HG02885 (cell line): Measurements from ENCODE around the gene KAT2B.
A peak's percentile ranks its signal among the peaks of the same experiment; 100 is the strongest.

Source experiments
- ATAC-seq: cut with Tn5 transposase; IDR thresholded peaks from one replicate; pipeline ENCODE4 v1.9.1; 2021; ENCODE audit warnings: mild to moderate bottlenecking; ENCODE audit not compliant: unreplicated experiment, poor library complexity

Gene KAT2B

DNA sequence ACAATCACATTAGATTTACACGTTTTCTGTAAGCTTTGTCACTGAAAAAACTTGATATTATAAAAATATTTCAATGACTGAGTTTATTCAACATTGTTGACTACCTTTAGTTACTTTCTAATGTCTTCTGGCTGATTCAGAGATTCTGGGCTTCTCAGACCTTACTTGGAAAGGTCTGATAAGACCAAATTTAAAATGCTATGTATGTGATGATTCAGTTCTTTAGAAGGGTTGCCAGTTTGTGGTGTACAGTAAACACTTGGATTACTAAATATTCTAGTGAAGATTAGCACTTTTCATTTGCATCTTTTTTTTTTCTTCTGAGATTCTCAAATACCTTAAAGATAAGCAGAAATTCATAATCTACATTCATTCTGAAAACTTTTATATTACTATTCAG, 96.0 kb downstream of the KAT2B start:
- no peak for ATAC-seq

GRCh38 chr3:20137647-20138046, 97.4 kb downstream of the KAT2B start:
- ATAC-seq, result no peak

DNA sequence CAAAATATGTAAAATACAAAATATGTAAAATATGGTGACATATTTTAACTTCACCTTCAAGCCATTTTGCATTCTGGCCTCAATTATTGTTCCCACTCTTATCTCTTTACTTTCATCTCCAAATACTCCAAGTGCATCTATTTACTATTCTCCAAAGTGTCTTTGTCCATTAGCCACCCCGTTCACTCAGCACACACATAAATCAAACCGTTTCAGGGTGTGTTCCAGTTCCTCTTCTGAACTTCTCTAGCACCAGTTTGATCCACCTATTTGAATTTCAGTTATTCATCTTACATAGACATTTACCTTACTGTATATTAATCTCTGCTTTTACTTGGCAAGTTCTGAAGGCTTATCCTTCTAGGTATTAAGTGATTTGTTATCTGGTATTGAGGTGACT, 100.6 kb downstream of the KAT2B start:
- no peak for ATAC-seq

DNA sequence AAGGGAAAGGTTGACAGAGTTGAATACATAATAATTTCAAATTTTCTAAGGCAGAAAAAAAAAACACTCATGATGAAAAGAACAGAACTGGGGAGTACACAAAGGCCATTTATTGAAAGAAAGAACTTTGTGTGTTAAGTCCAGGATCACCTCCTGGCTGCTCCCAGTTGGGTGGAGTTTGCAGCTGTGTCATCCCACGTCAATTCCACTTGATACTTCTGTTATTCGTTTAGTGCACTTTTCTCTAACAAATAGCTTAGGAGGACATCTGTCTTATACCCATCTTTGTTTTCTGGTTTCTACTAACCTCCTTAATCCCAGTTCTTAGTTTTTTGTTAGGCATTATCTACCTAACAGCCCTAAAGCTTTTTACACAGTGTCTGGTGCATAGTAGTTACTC, 101.1 kb downstream of the KAT2B start:
- no peak for ATAC-seq

DNA sequence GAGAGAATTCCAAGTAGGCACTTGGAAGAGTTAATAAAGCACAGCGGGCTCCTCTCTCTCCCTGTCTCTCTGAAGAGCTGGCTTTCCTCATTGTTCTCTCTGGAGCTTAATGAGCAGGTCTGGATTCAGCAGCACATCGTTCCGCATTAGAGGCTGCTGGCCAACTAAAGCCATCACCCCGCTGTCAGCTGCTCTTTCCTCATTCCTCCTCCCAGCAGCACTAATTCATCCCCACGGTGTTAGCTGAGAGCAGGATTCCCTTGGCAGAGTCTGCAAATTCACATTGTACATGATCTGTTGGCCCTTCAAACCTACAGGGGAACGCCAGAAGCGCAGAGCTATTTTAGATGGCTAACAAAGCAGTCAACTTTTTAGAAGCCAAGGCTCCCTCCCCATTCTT, 101.6 kb downstream of the KAT2B start:
- ATAC-seq, result no peak

- no peak for ATAC-seq
Observed at GRCh38 chr3:20142517-20142916, 102.3 kb downstream of the KAT2B start.

- ATAC-seq, result no peak
Observed at GRCh38 chr3:20143519-20143918, 103.3 kb downstream of the KAT2B start.

DNA sequence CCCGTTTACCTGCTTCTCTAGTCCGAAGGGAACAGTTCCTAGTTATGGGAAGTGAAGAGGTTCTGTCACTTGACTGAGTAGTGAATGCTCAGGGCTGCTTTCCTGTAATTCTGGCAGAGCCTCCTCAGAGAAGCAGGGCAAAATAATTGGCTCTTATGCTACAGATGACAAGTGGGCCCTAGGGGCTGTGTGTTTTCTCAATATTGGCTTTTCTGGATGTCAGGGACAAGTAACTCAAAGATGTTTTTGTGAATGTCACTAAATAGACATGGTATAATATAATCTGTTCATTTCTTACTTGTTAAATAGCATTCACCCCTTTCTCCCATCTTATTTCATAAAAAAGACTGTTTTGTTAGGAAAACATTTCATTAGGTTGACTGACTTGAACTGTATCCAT, 105.6 kb downstream of the KAT2B start:
- ATAC-seq, result no peak

GRCh38 chr3:20146301-20146700, 106.1 kb downstream of the KAT2B start:
- ATAC-seq, result no peak

DNA sequence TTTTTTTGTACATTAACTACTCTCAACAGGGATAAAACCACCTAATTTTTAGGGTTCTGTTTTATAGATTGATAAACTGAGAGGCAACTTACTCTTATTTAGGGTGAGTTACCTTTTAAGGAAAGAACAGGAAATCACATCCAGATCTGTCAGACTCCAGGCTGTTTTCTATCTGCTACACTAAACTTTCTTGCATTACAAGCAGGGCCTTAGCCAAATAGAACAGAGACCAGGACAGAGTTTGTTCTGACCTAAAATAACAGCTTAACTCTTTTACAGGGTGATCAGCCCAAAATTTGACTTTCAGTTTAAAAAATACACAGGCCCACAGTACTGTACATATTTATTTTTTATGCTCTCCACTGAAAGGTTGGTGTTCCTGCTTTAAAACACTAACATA, 107.1 kb downstream of the KAT2B start:
- ATAC-seq, result no peak

DNA sequence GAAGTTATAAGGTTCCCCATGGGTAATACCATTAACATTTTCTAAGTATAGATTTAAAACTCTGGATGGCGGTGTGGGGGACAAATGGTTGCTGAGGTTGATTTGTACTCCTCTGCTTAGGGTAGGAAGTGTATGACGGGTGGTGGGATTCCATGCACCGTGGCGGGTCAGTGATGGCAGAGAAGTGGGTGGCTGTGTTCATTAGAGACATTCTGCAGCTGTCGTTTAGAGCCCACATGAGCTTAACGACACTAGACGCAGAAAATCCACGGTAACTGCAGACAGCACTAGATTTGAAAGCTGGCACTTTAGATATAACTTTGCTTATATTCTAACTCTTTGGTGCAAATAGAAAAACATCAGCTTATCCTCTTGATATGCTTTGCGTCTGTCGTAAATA, 108.2 kb downstream of the KAT2B start:
- no peak for ATAC-seq

- ATAC-seq, result no peak
Observed at GRCh38 chr3:20154078-20154477, 113.8 kb downstream of the KAT2B start.

DNA sequence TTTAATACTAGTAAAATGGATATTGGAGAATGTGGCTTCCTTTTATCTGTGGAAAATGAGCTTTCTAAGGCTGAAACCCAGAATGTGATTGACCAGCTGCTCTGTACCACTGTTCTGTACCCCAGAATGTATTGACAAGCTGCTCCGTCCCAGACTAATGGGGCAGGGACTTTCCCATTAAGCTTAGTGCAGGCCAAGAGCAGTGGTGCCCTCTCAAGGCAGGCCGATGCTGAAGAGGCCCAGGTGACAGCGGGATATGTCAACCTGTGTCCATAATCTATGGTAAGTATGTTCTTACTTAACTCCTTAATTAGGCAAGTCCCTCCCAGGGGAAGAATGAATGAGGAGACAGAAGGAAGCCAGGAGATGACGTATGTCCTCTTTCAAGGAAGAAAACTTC, 114.7 kb downstream of the KAT2B start:
- ATAC-seq, result peak; percentile 80

- ATAC-seq, result no peak
Observed at GRCh38 chr3:20160230-20160629, 120.0 kb downstream of the KAT2B start.

DNA sequence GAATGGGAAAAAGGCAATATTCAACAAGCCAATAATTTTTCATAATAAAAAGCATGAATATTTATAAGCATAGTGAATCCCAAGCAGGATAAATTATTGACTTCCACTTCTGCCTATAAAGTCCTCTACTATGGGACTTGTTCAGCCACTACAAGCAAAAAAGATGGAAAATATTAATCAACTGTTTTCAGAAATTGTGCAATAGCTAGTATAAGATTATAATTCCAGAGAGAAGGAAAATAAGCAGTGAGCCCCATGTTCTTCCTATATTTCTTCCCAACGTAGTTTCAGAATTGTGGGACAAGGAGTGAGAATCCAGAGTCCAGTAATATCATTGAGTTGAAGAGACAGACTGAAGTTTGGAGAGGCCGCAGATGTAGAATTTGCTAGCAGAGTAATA, 121.5 kb downstream of the KAT2B start:
- ATAC-seq, result no peak

DNA sequence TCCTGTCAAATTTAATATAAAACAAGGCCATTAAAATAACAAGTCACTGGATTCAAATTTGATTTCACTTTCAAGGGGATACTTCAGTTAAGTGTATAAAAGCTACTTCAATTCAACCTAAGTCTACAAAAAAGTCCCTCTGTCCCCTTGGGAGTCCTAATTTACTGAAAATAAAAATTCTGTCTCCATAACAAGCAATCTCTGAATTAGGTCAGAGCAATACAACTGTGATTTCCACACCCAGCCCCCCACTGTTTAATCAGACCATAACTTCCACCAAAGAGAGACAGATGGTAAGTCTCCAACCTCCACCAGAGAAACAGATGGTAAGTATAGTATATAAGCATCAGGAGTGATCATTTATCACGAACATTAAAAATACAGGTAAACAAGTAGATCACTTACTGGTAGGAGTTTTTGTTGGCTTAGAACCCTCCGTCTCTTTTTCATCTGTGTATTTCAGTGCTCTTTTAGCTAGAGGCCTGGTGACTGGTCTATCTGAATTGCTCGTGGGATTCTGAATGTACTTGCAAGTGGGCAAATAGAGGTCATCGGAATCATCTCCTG, 133.7 kb downstream of the KAT2B start:
- no peak for ATAC-seq

GRCh38 chr3:20181276-20181675, 141.0 kb downstream of the KAT2B start:
- ATAC-seq, result no peak

GRCh38 chr3:20182206-20182605, 142.0 kb downstream of the KAT2B start:
- ATAC-seq, result no peak

GRCh38 chr3:20185331-20185678, 145.1 kb downstream of the KAT2B start:
- ATAC-seq, result peak; percentile 12

DNA sequence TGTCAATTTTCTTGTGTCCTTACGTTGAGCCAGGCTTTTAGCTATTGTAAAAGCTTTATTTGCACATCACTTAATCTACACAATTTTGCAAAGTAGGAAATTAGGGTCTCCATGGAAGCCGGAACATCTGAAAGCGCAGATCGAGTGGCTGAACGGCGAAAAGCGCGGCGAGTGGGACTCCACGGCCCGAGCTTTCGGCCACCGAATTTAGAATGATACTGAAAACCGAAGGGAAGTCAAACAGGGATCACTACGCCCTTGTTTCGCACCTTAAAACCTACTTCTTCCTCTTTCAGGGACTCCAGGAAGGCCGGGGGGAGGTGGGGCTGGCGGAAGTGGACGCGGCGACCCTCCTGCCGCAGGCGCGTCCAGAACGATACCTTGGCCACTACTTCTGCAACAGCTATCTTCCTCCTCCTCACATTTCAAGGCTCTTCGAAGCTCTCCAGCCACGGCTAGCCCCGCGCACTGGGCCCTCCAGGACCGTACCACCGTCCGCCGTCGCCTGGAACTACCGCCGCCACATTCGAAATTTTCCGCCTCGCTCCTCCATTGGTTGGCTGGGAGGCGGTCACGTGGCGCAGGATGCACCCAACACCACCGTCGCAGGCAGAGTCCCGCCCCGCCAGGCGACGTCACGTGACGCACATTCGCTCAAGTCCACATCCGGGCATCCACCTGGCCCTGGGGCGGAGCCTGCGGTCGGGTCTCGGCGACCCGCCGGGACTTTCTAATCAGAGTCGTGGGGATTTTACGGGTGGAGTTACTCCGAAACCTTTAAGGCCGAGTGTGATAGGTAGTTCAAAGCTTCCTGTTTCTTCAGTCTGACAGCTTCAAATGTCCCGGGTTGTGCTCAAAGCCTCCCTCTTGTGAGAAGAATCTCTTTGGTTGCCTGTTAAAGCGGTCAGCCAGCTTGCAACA, 145.7 kb downstream of the KAT2B start, which contains the start of gene SGO1:
TSS of gene SGO1 (minus strand) at position 528 of the 921 bp plus-strand sequence. CDS start 2,179 bp downstream, outside the sequence.
- ATAC-seq, result peak; percentile 95

DNA sequence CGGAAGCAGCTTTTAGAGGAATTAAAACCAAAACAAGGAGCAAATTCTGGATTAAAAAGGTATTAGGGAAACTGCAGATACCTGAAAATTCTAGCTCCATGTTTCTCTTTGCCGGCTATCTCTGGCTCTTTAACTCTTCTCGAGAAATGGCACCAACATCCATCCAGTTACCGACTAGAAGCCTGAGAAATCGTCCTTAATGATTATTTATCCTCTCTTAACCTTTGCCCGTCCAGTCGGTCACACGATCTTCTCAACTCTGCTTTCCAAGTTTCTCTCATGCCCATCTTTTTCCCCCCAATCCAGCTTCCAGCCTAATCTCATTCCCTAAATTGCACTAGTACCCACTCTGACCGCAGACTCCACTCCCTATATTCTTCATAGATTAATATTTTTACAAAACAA, 146.4 kb downstream of the KAT2B start:
- peak; percentile 5 for ATAC-seq

- no peak for ATAC-seq
Observed at GRCh38 chr3:20190991-20191390, 150.7 kb downstream of the KAT2B start.
